ENCODE measurements around the gene EIPR1.

Gene EIPR1

DNA sequence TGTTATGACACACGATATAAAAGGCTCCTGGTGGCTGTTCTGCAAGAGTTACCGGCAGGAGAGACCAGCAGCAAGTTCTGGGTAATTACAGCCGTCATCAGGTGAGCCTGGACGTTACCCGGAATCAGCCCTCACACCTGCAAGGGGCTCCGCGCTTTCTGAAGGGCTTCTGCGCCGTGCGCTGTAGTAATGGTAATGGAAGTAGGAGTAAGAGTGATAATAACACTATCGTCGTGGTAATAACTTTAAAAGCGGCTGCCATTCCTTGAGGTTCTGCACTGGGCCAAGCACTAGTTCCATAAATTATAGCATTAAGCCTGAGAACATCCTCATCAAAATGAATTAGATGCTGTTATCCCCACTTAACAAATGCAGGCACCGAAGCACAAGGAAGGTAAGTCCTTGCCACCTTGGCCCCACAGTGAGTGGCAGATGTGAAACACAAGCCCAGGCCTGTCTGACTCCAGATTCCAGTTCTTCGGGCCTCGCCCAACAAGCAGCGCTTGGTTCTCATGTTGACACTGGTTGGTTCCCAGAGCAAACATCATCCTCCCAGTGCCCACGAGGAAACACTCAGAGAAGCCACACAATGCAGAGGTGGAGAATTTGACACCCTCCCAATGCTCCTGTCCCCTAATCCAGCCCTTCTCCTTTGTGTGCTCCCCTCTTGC lies 205.2 kb downstream of the EIPR1 start:
- DNase-seq = no peak

DNA sequence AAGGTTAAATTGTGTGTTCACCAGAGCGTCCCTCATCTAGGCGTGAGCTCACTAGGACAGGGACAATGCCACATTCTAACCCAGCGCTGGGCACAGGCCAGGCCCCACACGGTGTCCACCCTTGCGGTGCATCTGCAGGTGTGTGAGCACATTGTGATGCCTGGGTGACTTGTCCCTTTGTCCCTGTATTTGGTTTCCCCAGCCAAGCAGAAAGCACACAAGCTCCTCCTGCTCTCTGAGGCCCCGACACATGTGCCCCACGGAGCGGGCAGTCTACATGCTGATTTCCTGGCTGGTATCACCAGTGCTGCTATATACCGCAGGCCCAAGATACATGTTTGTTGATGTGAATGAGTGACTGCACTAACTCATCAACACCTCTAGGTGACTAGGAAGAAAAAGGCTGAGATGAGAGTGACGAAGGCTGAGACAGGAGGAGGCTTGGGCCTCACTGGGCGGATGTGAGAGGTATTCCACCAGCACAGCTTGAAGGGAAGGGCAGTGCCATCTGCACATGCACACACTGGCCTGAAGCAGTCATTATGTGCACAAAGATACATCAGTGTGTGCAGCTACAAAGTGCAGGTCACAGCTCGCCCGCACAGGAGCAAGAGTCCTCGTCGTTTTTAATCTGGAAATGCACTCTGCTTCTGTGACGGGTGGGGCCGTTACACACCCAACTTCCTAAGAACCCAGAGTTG lies 205.9 kb downstream of the EIPR1 start:
- DNase-seq = no peak

DNA sequence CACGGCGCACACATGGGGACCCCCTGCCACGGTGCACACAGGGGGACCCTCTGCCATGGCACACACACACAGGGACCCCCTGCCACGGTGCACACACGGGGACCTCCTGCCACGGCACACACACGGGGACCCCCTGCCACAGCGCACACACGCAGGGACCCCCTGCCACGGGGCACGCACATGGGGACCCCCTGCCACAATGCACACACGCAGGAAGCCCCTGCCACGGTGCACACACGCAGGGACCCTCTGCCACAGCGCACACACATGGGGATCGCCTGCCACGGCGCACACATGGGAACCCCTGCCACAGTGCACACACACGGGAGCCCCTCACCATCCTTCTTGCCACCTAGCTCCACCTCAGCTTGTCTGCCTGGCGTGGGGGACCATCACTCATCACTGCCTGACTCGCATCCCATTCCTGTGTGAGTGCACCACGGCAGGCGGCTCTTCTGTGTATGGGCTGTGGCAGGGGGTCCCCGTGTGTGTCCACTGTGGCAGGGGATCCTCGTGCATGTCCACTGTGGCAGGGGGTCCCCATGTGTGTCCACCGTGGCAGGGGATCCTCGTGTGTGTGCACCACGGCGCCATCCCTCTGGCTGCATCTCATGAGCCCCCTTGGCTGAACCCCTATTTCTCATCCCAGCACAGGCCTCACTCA lies 206.7 kb downstream of the EIPR1 start:
- DNase-seq = no peak

DNA sequence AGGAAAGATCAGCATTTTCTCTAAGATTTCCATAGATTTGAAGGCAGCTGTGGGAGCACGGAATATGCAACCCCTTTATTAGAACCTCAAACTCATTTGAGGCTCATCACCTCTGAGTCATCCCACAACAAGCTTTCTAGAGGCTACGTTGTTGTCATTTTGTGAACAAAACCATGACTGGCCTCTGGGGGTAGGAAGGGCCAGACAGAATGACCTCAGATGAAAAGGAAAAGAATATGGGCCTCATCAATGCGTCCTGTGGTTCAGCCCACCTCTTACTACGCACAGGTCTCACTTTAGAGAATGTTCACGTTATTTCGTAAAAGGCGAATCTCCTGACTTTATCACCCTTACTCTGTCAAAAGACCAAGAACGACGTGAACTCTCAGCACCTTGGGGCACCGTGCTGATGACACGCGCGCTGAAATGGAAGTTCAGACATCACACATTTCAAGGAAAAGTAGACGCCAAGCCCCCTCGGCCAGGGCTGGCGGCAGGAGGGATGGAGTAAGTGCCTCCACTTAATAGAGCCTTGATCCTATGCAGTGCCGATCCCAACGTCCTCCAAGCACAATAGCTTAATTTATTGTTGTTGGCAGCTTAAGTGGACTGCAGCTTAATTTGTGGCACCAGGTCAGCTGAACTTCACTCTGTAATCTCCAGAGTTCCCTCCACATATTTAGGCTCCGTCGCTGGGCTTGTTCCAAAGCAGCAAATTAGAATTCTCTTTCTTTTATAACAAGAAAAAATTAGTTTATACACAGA lies 208.3 kb downstream of the EIPR1 start:
- no peak for DNase-seq

DNA sequence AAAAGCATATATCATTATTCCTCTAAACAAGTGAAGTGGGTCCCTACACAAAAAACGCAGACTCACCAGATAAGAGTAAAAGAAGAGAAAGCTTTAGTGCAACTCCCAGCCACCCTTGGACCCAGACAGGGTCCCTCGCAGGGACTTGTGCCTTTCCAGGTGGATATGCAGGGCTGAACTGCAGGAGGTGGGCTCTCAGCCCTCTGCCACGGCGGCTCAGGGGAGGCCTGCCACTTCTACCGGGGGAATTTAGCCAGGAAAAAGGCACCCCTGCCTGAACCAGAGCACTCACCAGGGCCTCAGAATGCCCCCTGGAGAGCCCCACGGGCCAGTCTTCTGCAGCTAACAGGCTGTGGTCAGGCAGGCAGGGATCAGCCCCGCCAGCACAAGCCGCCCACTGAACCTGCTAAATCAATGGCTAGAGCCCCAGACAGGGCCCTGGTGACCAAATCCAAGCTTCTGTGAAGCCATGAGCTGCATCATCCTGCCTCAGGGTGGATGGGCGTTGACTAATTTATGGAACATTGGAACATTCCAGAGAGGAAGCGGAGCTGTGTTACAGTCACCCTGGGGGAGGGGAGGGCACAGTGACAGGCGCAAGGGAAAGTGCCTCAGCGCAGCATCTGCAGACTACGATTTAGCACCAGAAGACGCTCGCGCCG lies 209.3 kb downstream of the EIPR1 start:
- no peak for DNase-seq

DNA sequence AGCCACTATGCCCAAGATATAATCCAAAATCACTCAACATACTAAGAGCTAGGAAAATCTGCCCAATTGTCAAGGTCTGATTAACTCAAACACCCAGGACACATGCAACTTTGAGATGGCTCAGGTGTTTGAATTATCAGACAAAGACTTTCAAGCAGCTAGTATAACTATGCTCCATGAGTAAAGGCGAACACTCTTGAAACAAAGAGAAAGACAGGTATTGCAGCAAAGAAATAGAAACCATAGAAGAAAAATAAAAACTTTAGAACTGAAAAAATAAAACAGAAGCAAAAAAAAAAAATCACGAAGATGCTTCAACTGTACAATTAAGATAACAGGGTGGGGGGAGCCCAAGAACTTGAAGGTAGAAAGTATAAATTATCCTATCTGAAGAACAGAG lies 214.2 kb downstream of the EIPR1 start:
- no peak for DNase-seq

DNA sequence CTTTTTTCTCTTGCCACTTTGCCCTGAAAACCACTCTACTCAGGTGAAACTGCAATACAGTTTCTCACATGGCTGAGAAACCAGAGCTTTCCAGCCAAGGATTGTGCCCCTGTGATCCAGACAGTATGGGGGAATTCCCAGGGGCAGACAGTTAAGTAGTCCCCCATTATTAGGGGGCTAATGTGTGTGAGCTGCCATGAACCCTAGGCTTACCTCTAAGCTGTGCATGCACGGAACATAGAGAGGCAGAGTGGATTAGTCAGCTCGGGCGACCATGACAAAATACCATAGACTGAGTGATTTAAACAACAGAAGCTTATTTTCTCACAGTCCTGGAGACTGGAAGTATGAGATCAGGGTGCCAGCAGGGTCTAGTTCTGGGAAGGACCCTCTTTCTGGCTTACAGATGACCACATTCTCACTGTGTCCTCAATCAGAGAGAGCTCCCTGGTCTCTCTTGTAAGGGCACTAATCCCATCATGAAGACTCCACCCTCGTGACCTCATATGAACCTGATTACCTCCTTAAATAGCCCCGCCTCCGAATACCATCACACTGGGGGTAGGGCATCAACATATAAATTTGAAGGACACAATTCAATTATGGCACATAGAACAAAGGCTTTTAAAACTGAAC lies 215.1 kb downstream of the EIPR1 start:
- no peak for DNase-seq

DNA sequence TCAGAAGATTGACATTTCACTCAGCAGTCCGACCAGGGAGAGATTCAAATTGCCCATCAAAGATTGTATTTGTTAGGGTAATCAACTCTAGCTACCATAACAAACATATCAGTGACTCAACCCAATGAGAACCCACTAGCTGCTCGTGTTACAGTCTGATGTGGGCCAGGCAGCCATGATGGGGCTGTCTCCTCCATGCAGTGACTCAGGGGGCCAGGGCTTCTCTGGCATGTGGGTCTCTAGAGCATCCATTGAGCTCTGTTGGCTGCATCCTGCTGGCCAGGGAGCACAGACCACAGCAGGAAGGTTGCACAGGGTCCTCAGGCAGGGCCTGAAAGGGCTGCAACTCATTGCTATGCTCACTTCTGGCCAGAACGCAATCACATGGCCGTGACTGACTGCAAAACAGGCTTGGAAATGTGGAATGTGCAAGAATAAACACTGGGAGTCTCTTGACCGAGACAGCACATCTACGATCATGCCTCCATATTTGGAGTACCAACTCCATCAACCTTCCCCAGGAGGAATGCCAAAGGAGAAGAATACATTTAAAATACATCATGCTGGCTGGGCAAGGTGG lies 216.8 kb downstream of the EIPR1 start:
- DNase-seq = no peak

DNA sequence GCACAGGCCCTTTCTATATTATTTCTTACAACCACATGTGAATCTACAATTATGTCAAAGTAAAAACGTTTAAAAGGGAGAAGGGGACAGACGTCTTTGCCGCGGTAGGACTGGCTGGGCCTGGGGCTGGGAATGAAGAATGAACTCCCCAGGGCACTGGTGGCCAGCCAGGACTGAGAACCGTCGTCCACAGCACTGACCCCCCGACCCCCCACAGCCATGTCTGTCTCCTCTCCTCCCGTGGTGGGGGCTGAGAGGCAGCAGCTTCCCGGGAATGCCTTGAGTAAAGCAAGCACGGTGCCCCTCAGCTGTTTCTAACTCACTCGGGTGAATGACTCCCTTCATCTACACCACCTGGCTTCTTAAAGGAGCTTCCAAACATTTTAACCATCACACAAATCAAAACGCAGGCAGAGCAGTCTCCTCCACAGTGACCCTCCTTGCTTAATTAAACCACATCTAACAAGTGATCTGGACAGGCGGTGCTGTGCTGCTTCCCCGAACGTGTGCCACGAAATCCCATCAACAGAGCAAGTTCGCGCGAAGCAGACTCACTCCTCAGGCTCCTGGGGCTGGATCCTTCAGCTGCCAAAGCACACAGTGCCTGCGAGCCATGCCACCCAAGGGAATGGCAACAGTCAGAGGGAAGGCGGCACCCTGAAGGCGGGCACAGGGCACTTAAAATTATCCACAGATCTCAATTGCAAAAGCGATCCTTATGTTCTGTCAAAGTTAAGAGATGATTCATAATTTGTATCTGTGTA lies 217.7 kb downstream of the EIPR1 start:
- no peak for DNase-seq

DNA sequence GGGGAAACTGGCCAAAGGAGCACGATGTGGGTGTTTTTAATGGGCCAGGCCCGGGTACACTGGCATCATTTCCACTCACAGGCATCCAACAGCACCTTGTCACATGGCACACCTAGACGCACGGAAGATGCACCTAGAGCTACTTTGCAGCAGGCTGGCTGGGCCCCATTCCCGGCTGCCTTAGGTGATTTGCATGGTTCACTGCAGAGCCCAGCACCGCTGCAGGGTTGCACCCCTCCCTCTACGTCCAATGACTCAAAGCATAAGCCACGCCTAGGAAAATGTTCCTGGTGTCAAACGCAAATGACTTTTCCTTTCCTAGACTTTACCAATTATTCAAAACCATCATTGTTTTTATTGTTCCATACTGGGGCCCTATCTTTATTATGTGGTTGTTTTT lies 222.9 kb downstream of the EIPR1 start:
- DNase-seq = no peak

DNA sequence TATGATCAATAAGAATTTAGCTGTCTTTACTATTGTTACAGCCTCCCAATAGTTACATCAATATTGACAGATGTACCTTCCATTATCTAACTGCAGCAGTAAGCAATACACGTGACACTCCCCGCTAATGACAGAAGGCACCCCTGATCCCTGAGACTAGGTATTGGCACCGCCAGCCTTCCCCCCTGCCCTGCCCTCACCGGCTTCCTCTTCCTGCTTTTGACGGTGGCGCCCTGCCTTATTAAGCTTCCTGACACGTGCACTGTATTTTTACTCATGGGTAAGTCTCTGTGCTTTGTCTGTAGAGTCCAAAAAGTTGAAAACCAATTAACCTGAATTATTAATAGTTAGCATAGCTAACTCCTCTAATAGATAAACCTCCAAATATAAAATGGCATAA lies 223.5 kb downstream of the EIPR1 start:
- DNase-seq = no peak

DNA sequence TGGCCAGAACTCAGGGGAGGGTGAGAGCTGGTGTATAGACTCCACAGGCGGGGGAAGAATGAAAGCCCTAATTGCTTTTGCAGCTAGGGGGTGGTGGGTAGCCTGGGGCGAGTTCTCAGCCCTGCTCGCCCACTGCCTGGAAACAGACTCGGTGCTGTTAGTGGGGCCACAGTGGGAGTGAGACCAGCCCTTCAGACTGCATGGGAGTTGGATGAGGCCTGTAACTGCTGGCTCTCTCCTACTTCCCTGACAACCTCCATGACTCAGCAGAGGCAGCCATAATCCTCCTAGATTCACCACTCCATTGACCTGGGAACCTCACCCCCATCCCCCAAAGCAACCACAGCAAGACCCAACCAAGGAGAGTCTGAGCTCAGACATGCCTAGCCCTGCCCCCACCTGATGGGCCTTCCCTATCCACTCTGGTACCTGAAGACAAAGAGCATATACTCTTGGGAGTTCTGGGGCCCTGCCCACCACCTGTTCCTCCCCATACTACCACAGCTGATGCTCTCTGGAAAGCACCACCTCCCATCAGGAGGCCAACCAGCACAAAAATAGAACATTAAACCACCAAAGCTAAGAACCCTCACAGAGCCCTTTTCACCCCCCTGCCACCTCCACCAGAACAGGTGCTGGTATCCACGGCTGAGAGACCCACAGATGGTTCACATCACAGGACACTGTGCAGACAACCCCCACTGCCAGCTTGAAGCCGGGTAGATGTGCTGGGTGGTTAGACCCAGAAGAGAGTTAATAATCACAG lies 226.3 kb downstream of the EIPR1 start:
- no peak for DNase-seq

DNA sequence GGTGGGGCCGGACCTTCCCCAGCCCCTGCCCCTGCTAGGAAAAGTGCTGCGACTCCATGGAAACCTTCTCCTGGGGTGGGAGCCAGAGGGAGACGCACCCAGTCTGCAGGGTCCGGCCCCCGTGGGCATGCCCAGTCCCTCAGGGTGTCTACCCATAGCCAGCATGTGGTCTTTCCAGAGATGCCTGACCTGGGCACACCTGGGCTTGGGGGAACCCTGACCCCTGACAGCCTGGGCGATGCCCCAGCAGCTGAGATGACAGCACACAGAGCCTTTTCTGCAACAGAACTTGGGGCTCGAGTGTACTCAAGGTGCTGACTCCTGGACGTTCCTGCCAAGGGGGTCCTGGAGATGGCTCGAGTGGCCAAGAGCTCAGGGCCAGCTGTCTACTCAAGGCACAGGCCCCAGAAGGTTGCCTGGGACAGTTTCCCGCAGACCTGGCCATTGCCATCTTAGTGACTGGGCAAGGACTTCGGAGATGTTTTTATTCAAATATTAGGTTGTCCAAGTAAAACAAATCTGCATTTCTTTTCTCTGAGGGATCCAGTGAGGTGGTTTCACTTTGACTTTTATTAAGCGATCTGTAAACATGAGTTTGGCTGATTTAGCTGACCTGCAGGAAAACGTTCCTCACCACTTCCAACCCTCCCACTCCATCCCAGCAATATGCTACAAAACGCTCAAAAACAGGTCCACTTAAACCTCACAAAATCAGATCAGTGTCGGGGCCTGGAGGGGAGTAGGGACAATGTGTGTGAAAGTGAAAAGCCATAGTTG lies 228.0 kb downstream of the EIPR1 start:
- DNase-seq = no peak

DNA sequence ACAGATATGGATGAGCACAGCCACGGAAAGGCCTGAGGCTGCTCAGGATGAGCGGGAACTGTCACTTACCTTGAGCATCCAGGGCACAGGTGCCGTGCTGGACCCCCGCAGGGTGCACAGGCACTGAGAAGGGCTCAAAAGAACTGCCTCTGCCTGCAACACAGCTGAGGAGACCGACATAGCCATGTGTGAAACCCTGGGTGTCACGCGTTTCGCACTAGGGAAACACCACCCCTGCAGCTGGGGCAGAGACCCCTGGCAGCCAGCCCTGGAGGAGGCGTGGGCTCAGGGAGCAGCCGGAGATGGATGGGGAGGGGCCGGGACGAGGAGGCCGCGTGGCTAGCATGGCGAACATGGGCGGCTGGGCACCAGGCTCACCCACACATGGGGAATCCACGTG lies 228.9 kb downstream of the EIPR1 start:
- no peak for DNase-seq

DNA sequence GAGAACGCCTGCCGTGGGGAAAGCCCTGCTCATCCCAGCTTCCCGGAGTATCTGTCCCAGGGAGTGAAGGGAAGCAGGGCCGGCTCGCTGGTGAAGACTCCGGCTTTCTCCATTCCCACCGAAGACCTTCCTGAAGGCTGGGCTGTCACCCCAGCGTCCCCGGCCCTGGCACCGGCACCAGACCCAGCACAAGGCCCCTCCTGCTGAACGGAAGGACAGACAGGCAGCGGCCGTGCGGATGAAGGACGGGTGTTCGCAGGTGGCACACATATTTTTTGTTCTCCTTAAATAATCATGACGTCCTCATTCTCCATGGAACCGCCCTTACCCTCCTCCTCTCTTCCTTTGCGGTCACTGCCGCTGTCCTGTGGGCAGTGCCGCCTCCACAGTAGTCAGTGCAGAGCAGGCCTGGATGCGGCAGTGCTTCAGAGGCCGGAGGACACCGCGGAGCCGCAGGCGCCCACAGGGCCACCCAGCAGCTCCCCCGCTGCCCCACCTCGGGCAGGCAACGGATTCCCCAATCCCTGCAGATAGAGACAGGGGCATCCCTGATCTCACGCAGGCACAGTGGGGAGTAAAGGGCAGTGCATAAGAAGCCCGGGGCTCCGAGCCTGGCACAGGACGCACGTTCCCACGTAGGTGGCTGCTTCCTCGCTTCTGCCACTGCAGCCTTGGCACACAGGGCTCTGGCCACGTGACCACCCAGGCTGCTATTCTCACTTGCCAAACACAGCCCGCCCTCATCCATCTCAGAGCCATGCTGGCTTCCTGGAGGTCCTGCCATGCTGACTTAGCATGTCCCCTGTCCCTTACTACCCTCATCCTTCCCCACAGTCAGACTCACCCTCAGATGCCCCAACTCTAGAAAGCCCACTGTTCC lies 229.7 kb downstream of the EIPR1 start:
- DNase-seq = peak in 1 of 14 donors; percentile 35

DNA sequence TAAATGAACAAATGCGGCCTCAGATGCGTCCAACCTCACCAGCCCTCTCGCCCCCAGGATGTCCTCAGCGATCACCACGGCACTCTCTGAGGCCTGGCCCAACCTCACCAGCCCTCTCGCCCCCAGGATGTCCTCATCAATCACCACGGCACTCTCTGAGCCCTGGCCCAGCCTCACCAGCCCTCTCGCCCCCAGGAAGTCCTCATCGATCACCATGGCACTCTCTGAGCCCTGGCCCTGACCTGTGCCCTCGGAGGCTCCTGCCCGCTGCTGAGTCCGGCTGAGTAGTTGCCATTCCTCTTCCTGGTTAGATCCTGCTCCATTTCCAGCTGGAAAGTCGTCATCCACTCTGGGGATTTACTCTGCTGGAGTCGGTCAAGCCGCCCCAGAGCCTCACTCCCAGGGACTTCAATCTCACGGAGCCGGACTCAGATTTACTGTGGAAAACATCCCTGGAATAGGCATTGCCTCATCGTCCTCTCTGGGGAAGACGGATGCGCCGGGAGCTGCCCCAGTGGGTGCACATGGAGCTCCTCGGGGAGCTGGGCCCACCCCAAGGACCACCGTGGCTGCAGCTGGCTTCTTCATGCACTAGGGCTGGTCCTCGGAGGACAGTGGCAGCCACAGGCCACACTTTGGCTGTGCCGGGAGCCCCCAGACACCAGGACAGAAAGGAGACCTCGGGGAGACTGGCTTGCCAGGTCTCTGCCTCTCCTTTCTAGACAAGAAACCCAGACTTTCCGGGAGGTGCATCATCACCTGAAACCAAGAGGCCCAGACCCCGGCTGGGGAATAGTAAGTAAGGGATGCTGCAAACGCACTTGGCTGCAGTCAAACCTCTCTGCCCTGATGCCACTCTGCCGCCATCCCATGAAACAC lies 230.6 kb downstream of the EIPR1 start:
- no peak for DNase-seq

DNA sequence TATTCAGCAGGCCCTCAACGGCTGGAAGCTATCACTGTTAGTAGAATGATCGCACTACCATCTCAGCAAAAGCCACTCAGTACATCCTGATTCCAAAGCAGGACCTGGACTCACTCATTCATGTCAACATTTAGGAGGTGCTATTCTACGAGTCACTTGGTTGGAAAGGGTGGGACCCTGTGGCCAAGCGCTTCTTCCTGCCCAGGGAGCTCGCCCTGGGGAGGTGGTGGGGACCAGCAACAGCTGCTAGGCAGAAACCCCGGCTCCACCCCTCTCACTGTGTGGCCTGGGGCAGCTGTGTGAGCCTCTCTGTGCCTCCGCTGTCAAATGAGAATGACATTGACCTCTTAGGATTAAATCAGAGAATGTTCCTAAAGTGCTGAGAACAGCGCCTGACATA lies 231.4 kb downstream of the EIPR1 start:
- no peak for DNase-seq
